Left forelimb (tissue), 1 donor: ENCODE measurements around the gene BRICD5.

Source experiments
- DNase-seq: peaks from one replicate; pipeline ENCODE4 v3.0.0-alpha.2; 2018; ENCODE audit warnings: low spot score

Gene BRICD5

GRCh38 chr16:2199095-2199494 is 11.6 kb downstream of the BRICD5 start:
- no peak for DNase-seq

- DNase-seq, result no peak
These were observed 12.4 kb downstream of the BRICD5 start for GRCh38 chr16:2198283-2198682.

GRCh38 chr16:2197765-2198164 is 12.9 kb downstream of the BRICD5 start:
- no peak for DNase-seq

- DNase-seq, result no peak
These were observed 13.6 kb downstream of the BRICD5 start for GRCh38 chr16:2196981-2197511.

- no peak for DNase-seq
These were observed 14.3 kb downstream of the BRICD5 start, which contains the start of gene CASKIN1 for GRCh38 chr16:2196162-2196980. TSS of gene CASKIN1 (minus strand) at chr16:2196605. CDS start at chr16:2196432, 173 bp downstream.

- no peak for DNase-seq
These were observed 15.1 kb downstream of the BRICD5 start for GRCh38 chr16:2195322-2196161.

- no peak for DNase-seq
These were observed 15.8 kb downstream of the BRICD5 start for GRCh38 chr16:2194852-2195321.

- DNase-seq, result no peak
These were observed 16.4 kb downstream of the BRICD5 start for GRCh38 chr16:2194166-2194834.

- no peak for DNase-seq
These were observed 19.3 kb downstream of the BRICD5 start for GRCh38 chr16:2191446-2191706.

- DNase-seq, result no peak
These were observed 19.8 kb downstream of the BRICD5 start for GRCh38 chr16:2190659-2191445.

GRCh38 chr16:2190002-2190658 is 20.5 kb downstream of the BRICD5 start:
- no peak for DNase-seq

- no peak for DNase-seq
These were observed 21.3 kb downstream of the BRICD5 start for GRCh38 chr16:2189252-2189893.

- no peak for DNase-seq
These were observed 22.3 kb downstream of the BRICD5 start for GRCh38 chr16:2188395-2188794.

GRCh38 chr16:2187212-2187611 is 23.5 kb downstream of the BRICD5 start:
- DNase-seq, result no peak

- no peak for DNase-seq
These were observed 24.2 kb downstream of the BRICD5 start for GRCh38 chr16:2186505-2186904.

GRCh38 chr16:2186064-2186463 is 24.6 kb downstream of the BRICD5 start:
- DNase-seq, result no peak

GRCh38 chr16:2184962-2185361 is 25.7 kb downstream of the BRICD5 start:
- DNase-seq, result no peak

GRCh38 chr16:2184346-2184745 is 26.3 kb downstream of the BRICD5 start:
- DNase-seq, result no peak

GRCh38 chr16:2183671-2184070 is 27.0 kb downstream of the BRICD5 start:
- DNase-seq, result no peak

GRCh38 chr16:2181952-2182351 is 28.7 kb downstream of the BRICD5 start:
- no peak for DNase-seq
